Tibial artery (tissue), 4 donors: ENCODE results near the gene ZER1.
A peak's percentile ranks its signal among the peaks of the same experiment; 100 is the strongest.
"Not testable (repeated sequence)": the region's sequence is repeated elsewhere in the genome, so short reads cannot be mapped to it uniquely, and the experiment has no call there.

Experiments
- DNase-seq, 2 donors: peaks; one replicate each; pipeline ENCODE4 v3.0.0-alpha.2; 2019
- H3K27ac ChIP-seq, 2 donors: fragments of 200-600 bp; sonication (generic) in 1 of 2; 1 replicate in 1 of 2; 2 replicates in 1 of 2; pipeline ENCODE4 v1.5.1; 2018 to 2019; ENCODE audit warnings: mild to moderate bottlenecking in 1 of 2
- H3K27me3 ChIP-seq, 2 donors: fragments of 200-600 bp; sonication (generic) in 1 of 2; one replicate each; pipeline versions ENCODE4 v1.5.1 to v1.6.0; 2016 to 2019
- H3K36me3 ChIP-seq, 3 donors: fragments of 200-600 bp; sonication (generic) in 2 of 3; one replicate each; pipeline ENCODE4 v1.5.1; 2016 to 2019; ENCODE audit warnings: mild to moderate bottlenecking in 2 of 3
- H3K4me1 ChIP-seq, 4 donors: fragments of 200-600 bp; sonication (generic) in 2 of 4; 1 replicate in 3 of 4; 2 replicates in 1 of 4; pipeline ENCODE4 v1.5.1; 2016 to 2019
- H3K4me3 ChIP-seq, 2 donors: fragments of 200-600 bp; sonication (generic) in 1 of 2; 1 replicate in 1 of 2; 2 replicates in 1 of 2; pipeline ENCODE4 v1.5.1; 2018 to 2019; ENCODE audit warnings: mild to moderate bottlenecking in 2 of 2
- H3K9me3 ChIP-seq, 3 donors: fragments of 200-600 bp; sonication (generic) in 1 of 3; one replicate each; pipeline ENCODE4 v1.5.1; 2016 to 2019
- intact Hi-C: fragments of 100-400 bp; cut with DNase I; formaldehyde crosslinking; loops from one replicate; pipeline ENCODE4 v1.15.0; 2023; ENCODE audit warnings: low total_unique reads
- TF ChIP-seq, protein P1 (sequence below), 2 experiments: fragments of 200-600 bp in 1 of 2; fragments of 450-650 bp in 1 of 2; IDR thresholded peaks; one replicate each; pipeline ENCODE4 v1.5.1; 2017 to 2019; ENCODE audit warnings: antibody characterized with exemption in 2 of 2, mild to moderate bottlenecking in 1 of 2, moderate library complexity in 1 of 2

The ZER1 gene

DNA sequence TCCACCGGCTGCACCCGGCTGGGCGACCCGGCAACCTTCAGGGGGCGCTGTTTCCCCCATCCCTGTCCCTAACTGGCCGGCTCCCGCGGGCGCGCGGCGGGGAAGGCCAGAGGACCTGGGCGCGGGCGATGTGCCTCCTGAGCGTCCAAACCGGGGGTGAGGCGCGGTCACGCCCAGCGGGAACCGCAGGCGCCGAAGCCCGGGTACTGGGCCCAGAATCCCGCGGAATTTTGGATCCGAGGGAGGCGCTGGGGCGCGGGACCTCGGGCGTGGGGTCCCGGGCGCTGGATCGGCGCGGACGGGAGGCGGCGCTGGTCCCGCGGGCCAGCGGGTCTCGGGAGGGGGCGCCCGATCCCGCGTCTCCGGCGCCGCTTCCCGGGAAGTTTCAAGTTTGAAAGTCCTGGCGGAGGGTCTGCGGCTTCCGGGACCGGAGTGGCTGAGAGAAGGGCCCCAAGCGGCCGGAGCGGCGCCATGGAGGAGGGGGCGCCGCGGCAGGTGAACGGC, 69.2 kb downstream of the ZER1 start, which contains the start of gene PKN3:
TSS of gene PKN3 (plus strand) at position 59 of the 504 bp plus-strand sequence. CDS start at position 472, 413 bp downstream.
- TF ChIP-seq, protein P1, sequence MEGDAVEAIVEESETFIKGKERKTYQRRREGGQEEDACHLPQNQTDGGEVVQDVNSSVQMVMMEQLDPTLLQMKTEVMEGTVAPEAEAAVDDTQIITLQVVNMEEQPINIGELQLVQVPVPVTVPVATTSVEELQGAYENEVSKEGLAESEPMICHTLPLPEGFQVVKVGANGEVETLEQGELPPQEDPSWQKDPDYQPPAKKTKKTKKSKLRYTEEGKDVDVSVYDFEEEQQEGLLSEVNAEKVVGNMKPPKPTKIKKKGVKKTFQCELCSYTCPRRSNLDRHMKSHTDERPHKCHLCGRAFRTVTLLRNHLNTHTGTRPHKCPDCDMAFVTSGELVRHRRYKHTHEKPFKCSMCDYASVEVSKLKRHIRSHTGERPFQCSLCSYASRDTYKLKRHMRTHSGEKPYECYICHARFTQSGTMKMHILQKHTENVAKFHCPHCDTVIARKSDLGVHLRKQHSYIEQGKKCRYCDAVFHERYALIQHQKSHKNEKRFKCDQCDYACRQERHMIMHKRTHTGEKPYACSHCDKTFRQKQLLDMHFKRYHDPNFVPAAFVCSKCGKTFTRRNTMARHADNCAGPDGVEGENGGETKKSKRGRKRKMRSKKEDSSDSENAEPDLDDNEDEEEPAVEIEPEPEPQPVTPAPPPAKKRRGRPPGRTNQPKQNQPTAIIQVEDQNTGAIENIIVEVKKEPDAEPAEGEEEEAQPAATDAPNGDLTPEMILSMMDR (IDR thresholded peaks at IDR 0.05), result peak; percentile 84 to 86
- H3K4me1 ChIP-seq, result peaks cover 0 to 21% (median 10%) of the 10 kb centered on the region in 4 donors
- no peaks in the 10 kb centered on the region for H3K36me3 ChIP-seq
- peak; percentile 80 to 90 for DNase-seq
- intact Hi-C loops, result no loop called here
- H3K9me3 ChIP-seq, result no peaks in the 10 kb centered on the region
- no peaks in the 10 kb centered on the region for H3K27me3 ChIP-seq
- H3K27ac ChIP-seq, result peak within 1 kb of the TSS; percentile 70 to 80
- peak within 1 kb of the TSS; percentile 72 for H3K4me3 ChIP-seq

DNA sequence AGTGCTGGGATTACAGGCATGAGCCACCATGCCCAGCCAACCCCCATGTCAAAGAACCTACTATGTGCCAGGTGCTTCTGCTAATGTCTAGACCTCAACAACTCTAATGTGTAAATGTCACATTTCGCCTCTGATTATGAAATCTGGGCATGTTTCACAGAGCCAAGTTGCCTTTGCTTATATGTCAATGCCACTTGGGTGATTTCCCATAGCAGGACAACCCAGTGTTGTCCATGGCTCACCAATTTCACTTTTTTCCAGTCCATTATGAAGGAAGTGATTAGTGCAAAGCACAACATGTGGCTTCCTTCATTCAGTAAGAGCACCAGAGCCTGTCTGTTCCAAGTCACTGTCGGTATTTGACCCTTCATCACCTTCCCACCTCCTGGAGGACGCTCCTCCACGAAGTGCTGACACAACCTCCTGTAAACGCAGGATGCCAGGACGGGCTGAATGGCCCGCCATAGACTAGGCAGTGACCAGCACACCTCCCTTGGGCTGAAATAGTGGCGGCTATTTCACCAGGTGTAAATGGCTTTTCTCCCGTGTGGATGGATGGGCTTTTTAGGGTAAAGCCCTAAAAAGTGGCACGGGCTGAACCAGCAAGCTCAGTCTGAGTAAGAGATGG, 70.4 kb downstream of the ZER1 start:
- DNase-seq, result peak in 1 of 2 donors; percentile 42
- intact Hi-C loops, result no loop called here
- TF ChIP-seq, protein P1 (IDR thresholded peaks at IDR 0.05), result no peak
- H3K27me3 ChIP-seq, result no peaks in the 10 kb centered on the region
- peaks cover 0 to 23% (median 11%) of the 10 kb centered on the region in 4 donors for H3K4me1 ChIP-seq
- peaks cover 0 to 6% (median 6%) of the 10 kb centered on the region in 3 donors for H3K36me3 ChIP-seq
- H3K9me3 ChIP-seq, result no peaks in the 10 kb centered on the region
- H3K27ac ChIP-seq, result no peak overlapping the region
- H3K4me3 ChIP-seq, result no peak overlapping the region

- H3K9me3 ChIP-seq, H3K27ac ChIP-seq, H3K27me3 ChIP-seq, intact Hi-C loops, H3K4me3 ChIP-seq: not testable (repeated sequence)
- Histone ChIP-seq H3K4me1 (peaks cover 0 to 23% (median 11%) of the 10 kb centered on the region in 4 donors), H3K36me3 (peaks cover 10 to 24% (median 24%) of the 10 kb centered on the region in 3 donors)
- peak in 1 of 2 donors; percentile 20 for DNase-seq
These were observed 72.5 kb downstream of the ZER1 start for GRCh38 chr9:128699096-128699795.

DNA sequence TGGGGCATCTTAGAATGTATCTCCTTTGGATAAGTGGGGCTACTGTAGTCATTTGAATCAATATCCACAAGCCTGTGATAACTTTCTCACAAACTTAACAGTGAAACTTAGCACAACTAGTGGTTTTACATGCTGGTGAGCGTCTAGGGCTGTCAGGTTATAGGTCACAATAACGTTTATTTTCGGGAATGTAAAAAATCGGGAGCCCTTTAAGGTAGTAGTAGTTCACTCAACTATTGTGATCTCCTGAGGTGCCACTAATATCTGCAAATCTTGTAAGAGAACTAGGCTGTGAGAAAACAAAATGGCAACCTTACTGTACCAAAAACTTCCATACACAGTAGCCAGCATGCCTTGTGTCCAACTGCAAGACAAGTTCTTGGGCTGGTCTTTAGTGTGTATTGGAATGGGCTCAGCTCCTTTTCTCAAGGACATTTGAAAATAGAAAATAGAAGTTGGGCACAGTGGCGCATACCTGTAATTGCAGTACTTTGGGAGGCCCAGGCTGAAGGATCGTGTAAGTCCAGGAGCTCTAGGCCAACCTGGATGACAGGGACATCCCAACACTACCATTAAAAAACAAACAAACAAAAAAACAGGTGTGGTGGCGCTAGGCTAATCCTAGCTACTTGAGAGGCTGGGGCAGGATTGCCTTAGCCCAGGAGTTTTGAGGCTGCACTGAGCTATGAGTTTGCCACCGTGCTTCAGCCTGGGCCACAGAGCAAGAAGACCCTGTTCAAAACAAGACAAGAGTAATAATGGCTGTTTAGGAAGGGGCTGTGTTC, 74.6 kb downstream of the ZER1 start:
- no peak overlapping the region for H3K4me3 ChIP-seq

GRCh38 chr9:128694344-128694743, 77.4 kb downstream of the ZER1 start:
- DNase-seq, result no peak
- Histone ChIP-seq H3K9me3 (no peaks in the 10 kb centered on the region), H3K4me1 (peaks cover 0 to 25% (median 15%) of the 10 kb centered on the region in 4 donors), H3K27me3 (no peaks in the 10 kb centered on the region), H3K36me3 (peaks cover 39 to 55% (median 50%) of the 10 kb centered on the region in 3 donors), H3K4me3 (no peak overlapping the region), H3K27ac (no peak overlapping the region)
- TF ChIP-seq, protein P1 (IDR thresholded peaks at IDR 0.05), result no peak
- intact Hi-C loops, result no loop called here

More for the DNA sequence above, 74.6 kb downstream of the ZER1 start:
- TF ChIP-seq, protein P1 (IDR thresholded peaks at IDR 0.05), result no peak
- Histone ChIP-seq H3K36me3 (peaks cover 31 to 46% (median 45%) of the 10 kb centered on the region in 3 donors), H3K9me3 (no peaks in the 10 kb centered on the region), H3K27ac (peak overlapping the region in 1 of 2 donors; percentile 57), H3K4me1 (peaks cover 0 to 14% (median 4%) of the 10 kb centered on the region in 4 donors), H3K27me3 (no peaks in the 10 kb centered on the region)
- DNase-seq, result no peak
- intact Hi-C loops, result no loop called here

DNA sequence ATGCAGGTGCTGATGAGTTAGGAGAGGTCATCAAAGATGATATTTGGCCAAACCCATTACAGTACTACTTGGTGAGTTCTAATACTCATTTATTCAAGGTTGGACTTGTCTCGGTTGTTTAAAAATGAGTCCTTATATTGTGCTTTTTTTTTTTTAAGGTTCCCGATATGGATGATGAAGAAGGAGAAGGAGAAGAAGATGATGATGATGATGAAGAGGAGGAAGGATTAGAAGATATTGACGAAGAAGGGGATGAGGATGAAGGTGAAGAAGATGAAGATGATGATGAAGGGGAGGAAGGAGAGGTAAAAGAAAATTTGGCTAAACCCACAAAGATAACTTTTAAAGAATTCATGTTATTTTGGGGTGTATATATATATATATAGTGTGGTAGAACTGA, 78.0 kb downstream of the ZER1 start:
- intact Hi-C loops, result not testable (repeated sequence)

More for the DNA sequence above, 78.0 kb downstream of the ZER1 start:
- not testable (repeated sequence) for H3K27me3 ChIP-seq, H3K27ac ChIP-seq, H3K9me3 ChIP-seq, H3K4me3 ChIP-seq, DNase-seq
- Histone ChIP-seq H3K4me1 (peaks cover 0 to 25% (median 15%) of the 10 kb centered on the region in 4 donors), H3K36me3 (peaks cover 39 to 55% (median 50%) of the 10 kb centered on the region in 3 donors)
